Central memory CD8-positive, alpha-beta T cell (primary cell): ENCODE measurements around the gene AHCTF1.
"Not testable (repeated sequence)": the region's sequence is repeated elsewhere in the genome, so short reads cannot be mapped to it uniquely, and the experiment has no call there.

Experiments
- ATAC-seq: fragments of 150-1000 bp; cut with Tn5 transposase; replicated peaks from 2 replicates; pipeline ENCODE4 v1.10.0; 2022; ENCODE audit warnings: mild to moderate bottlenecking, moderate FRiP score, moderate number of reproducible peaks; ENCODE audit not compliant: poor library complexity, severe bottlenecking; ENCODE audit errors: extremely low read depth
- DNase-seq, 2 donors: peaks; one replicate each; pipeline ENCODE4 v3.0.0; 2021; ENCODE audit warnings: low spot score in 2 of 2
- H3K27ac Mint-ChIP-seq: one replicate; pipeline ENCODE4 v1.8.0; 2022; ENCODE audit warnings: low read depth, mild to moderate bottlenecking, moderate library complexity, mixed read lengths
- H3K27me3 Mint-ChIP-seq: one replicate; pipeline ENCODE4 v1.8.0; 2022; ENCODE audit warnings: mixed read lengths
- H3K36me3 Mint-ChIP-seq: one replicate; pipeline ENCODE4 v1.8.0; 2022; ENCODE audit warnings: mild to moderate bottlenecking, moderate library complexity, mixed read lengths; ENCODE audit not compliant: insufficient read depth
- H3K4me1 Mint-ChIP-seq: one replicate; pipeline ENCODE4 v1.8.0; 2022; ENCODE audit warnings: mixed read lengths
- H3K4me3 Mint-ChIP-seq: one replicate; pipeline ENCODE4 v1.8.0; 2022; ENCODE audit warnings: mild to moderate bottlenecking, moderate library complexity, mixed read lengths
- H3K9me3 Mint-ChIP-seq: one replicate; pipeline ENCODE4 v1.8.0; 2022; ENCODE audit warnings: mixed read lengths

Gene AHCTF1

DNA sequence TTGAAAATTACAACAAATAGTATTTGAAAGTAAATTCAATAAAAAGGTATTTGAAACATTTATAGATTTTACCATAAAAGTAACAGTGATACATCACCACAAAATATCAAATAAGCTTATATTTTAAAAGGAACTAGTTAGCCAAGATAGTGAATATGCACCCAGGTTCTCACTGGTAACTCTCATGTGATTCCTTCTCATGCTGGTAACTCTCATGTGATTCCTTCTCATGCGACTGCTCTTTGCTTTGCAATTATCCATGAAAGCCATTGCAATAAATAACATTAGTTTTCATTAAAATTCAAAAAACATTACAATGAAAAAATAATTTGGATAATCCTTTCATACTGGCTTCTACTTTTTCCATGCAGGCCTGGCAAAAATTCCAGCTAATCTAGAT is 75.4 kb downstream of the AHCTF1 start:
- no peaks in the 10 kb centered on the region for H3K9me3 Mint-ChIP-seq
- peaks cover 71% of the 10 kb centered on the region for H3K36me3 Mint-ChIP-seq
- no peak overlapping the region for H3K27ac Mint-ChIP-seq
- DNase-seq (no peak), ATAC-seq (no peak)
- H3K27me3 Mint-ChIP-seq, result no peaks in the 10 kb centered on the region
- H3K4me3 Mint-ChIP-seq, result no peak overlapping the region
- H3K4me1 Mint-ChIP-seq, result no peaks in the 10 kb centered on the region

GRCh38 chr1:246850640-246851039 is 81.1 kb downstream of the AHCTF1 start:
- H3K36me3 Mint-ChIP-seq, result peaks cover 68% of the 10 kb centered on the region
- not testable (repeated sequence) for ATAC-seq

GRCh38 chr1:246843876-246844275 is 87.9 kb downstream of the AHCTF1 start:
- Mint-ChIP-seq H3K36me3 (peaks cover 44% of the 10 kb centered on the region), H3K27ac (no peak overlapping the region)
- ATAC-seq, result no peak

More at GRCh38 chr1:246850640-246851039, 81.1 kb downstream of the AHCTF1 start:
- H3K9me3 Mint-ChIP-seq, H3K4me3 Mint-ChIP-seq, DNase-seq, H3K27me3 Mint-ChIP-seq, H3K4me1 Mint-ChIP-seq, H3K27ac Mint-ChIP-seq: not testable (repeated sequence)

GRCh38 chr1:246840761-246841160 is 91.0 kb downstream of the AHCTF1 start:
- not testable (repeated sequence) for H3K27me3 Mint-ChIP-seq, H3K27ac Mint-ChIP-seq, H3K9me3 Mint-ChIP-seq, H3K4me3 Mint-ChIP-seq, H3K4me1 Mint-ChIP-seq, DNase-seq, ATAC-seq
- peaks cover 31% of the 10 kb centered on the region for H3K36me3 Mint-ChIP-seq

More at GRCh38 chr1:246843876-246844275, 87.9 kb downstream of the AHCTF1 start:
- Mint-ChIP-seq H3K27me3 (no peaks in the 10 kb centered on the region), H3K4me1 (no peaks in the 10 kb centered on the region), H3K9me3 (no peaks in the 10 kb centered on the region), H3K4me3 (no peak overlapping the region)
- DNase-seq, result no peak

DNA sequence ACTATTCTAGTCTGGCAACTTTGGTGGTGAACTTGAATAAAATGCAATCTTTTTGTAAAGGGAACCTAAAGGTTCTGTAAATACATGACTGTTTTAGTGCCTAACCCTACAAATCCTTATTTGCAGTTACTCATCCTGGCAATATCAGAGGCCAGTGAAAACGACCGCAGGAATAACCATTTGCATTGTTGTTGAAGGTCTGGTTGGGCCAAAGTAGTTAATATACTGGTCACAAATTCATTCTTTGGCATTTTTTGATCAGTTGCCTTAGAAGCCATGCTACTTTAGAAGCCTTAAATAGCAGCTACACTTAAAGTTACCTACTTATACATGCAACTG is 93.7 kb downstream of the AHCTF1 start:
- ATAC-seq, result no peak
- no peaks in the 10 kb centered on the region for H3K27me3 Mint-ChIP-seq
- peaks cover 24% of the 10 kb centered on the region for H3K36me3 Mint-ChIP-seq
- H3K4me3 Mint-ChIP-seq, result no peak overlapping the region
- H3K4me1 Mint-ChIP-seq, result no peaks in the 10 kb centered on the region
- no peak overlapping the region for H3K27ac Mint-ChIP-seq
- no peaks in the 10 kb centered on the region for H3K9me3 Mint-ChIP-seq
- DNase-seq, result no peak

GRCh38 chr1:246837418-246838117 is 94.2 kb downstream of the AHCTF1 start:
- H3K9me3 Mint-ChIP-seq, result no peaks in the 10 kb centered on the region

GRCh38 chr1:246836209-246836966 is 95.4 kb downstream of the AHCTF1 start:
- Mint-ChIP-seq H3K9me3 (no peaks in the 10 kb centered on the region), H3K27ac (no peak overlapping the region), H3K36me3 (peaks cover 12% of the 10 kb centered on the region), H3K27me3 (peaks cover 10% of the 10 kb centered on the region), H3K4me3 (no peak overlapping the region), H3K4me1 (no peaks in the 10 kb centered on the region)
- no peak for DNase-seq
- no peak for ATAC-seq

More at GRCh38 chr1:246837418-246838117, 94.2 kb downstream of the AHCTF1 start:
- ATAC-seq (no peak), DNase-seq (no peak)
- H3K36me3 Mint-ChIP-seq, result peaks cover 19% of the 10 kb centered on the region
- no peak overlapping the region for H3K4me3 Mint-ChIP-seq
- no peaks in the 10 kb centered on the region for H3K27me3 Mint-ChIP-seq
- no peaks in the 10 kb centered on the region for H3K4me1 Mint-ChIP-seq
- no peak overlapping the region for H3K27ac Mint-ChIP-seq

GRCh38 chr1:246831543-246831942 is 100.2 kb downstream of the AHCTF1 start:
- DNase-seq (no peak), ATAC-seq (no peak)
- Mint-ChIP-seq H3K4me3 (no peak overlapping the region), H3K4me1 (no peaks in the 10 kb centered on the region), H3K36me3 (no peaks in the 10 kb centered on the region), H3K27ac (no peak overlapping the region), H3K27me3 (peaks cover 16% of the 10 kb centered on the region), H3K9me3 (peaks cover 7% of the 10 kb centered on the region)

GRCh38 chr1:246828818-246829217 is 102.9 kb downstream of the AHCTF1 start:
- DNase-seq, result no peak
- ATAC-seq, result no peak

GRCh38 chr1:246827396-246827795 is 104.4 kb downstream of the AHCTF1 start:
- H3K27me3 Mint-ChIP-seq, result peaks cover 16% of the 10 kb centered on the region
- peaks cover 7% of the 10 kb centered on the region for H3K9me3 Mint-ChIP-seq
- no peaks in the 10 kb centered on the region for H3K36me3 Mint-ChIP-seq
- no peak for ATAC-seq
- H3K4me1 Mint-ChIP-seq, result no peaks in the 10 kb centered on the region
- no peak overlapping the region for H3K27ac Mint-ChIP-seq
- no peak overlapping the region for H3K4me3 Mint-ChIP-seq
- DNase-seq, result no peak

More at GRCh38 chr1:246828818-246829217, 102.9 kb downstream of the AHCTF1 start:
- peaks cover 7% of the 10 kb centered on the region for H3K9me3 Mint-ChIP-seq
- no peaks in the 10 kb centered on the region for H3K4me1 Mint-ChIP-seq
- H3K27ac Mint-ChIP-seq, result no peak overlapping the region
- peaks cover 16% of the 10 kb centered on the region for H3K27me3 Mint-ChIP-seq
- H3K4me3 Mint-ChIP-seq, result no peak overlapping the region
- H3K36me3 Mint-ChIP-seq, result no peaks in the 10 kb centered on the region

- H3K27ac Mint-ChIP-seq, result no peak overlapping the region
- no peaks in the 10 kb centered on the region for H3K27me3 Mint-ChIP-seq
- H3K4me1 Mint-ChIP-seq, result peaks cover 7% of the 10 kb centered on the region
Observed at GRCh38 chr1:246825557-246826175, 106.1 kb downstream of the AHCTF1 start.

GRCh38 chr1:246824541-246824940 is 107.2 kb downstream of the AHCTF1 start:
- H3K36me3 Mint-ChIP-seq, result no peaks in the 10 kb centered on the region
- DNase-seq, result no peak

More at GRCh38 chr1:246825557-246826175, 106.1 kb downstream of the AHCTF1 start:
- H3K4me3 Mint-ChIP-seq, result no peak overlapping the region
- no peak for DNase-seq
- ATAC-seq, result no peak
- peaks cover 7% of the 10 kb centered on the region for H3K9me3 Mint-ChIP-seq
- no peaks in the 10 kb centered on the region for H3K36me3 Mint-ChIP-seq

More at GRCh38 chr1:246824541-246824940, 107.2 kb downstream of the AHCTF1 start:
- Mint-ChIP-seq H3K4me1 (peaks cover 7% of the 10 kb centered on the region), H3K4me3 (no peak overlapping the region), H3K27ac (no peak overlapping the region), H3K27me3 (no peaks in the 10 kb centered on the region), H3K9me3 (peaks cover 7% of the 10 kb centered on the region)
- ATAC-seq, result no peak
